Hematopoietic multipotent progenitor cell treated with erythropoietin and hydrocortisone succinate and interleukin-3 and kit ligand, for 8 days (in vitro differentiated cells): Measurements from ENCODE around the gene COLEC12.

Experiments
- DNase-seq: peaks from one replicate; pipeline ENCODE4 v3.0.0-alpha.2; 2015

Gene COLEC12

GRCh38 chr18:434410-434809 is 66.1 kb downstream of the COLEC12 start:
- DNase-seq, result no peak

- DNase-seq, result no peak
These were observed 66.5 kb downstream of the COLEC12 start for GRCh38 chr18:433960-434359.

- no peak for DNase-seq
These were observed 67.2 kb downstream of the COLEC12 start for GRCh38 chr18:433298-433697.

GRCh38 chr18:432791-433190 is 67.7 kb downstream of the COLEC12 start:
- no peak for DNase-seq

GRCh38 chr18:429030-429429 is 71.5 kb downstream of the COLEC12 start:
- no peak for DNase-seq

GRCh38 chr18:427005-427404 is 73.5 kb downstream of the COLEC12 start:
- no peak for DNase-seq

- no peak for DNase-seq
These were observed 75.3 kb downstream of the COLEC12 start for GRCh38 chr18:425106-425745.

GRCh38 chr18:424668-425067 is 75.8 kb downstream of the COLEC12 start:
- no peak for DNase-seq

GRCh38 chr18:424071-424661 is 76.3 kb downstream of the COLEC12 start:
- no peak for DNase-seq

GRCh38 chr18:422966-423365 is 77.5 kb downstream of the COLEC12 start:
- no peak for DNase-seq

GRCh38 chr18:421247-422155 is 79.0 kb downstream of the COLEC12 start:
- no peak for DNase-seq

- DNase-seq, result no peak
These were observed 79.7 kb downstream of the COLEC12 start for GRCh38 chr18:420661-421246.

GRCh38 chr18:419541-420175 is 80.8 kb downstream of the COLEC12 start:
- peak; percentile 10 for DNase-seq

- DNase-seq, result peak; percentile 14
These were observed 83.0 kb downstream of the COLEC12 start for GRCh38 chr18:417495-417894.

GRCh38 chr18:416930-417329 is 83.6 kb downstream of the COLEC12 start:
- no peak for DNase-seq

GRCh38 chr18:415617-416612 is 84.6 kb downstream of the COLEC12 start:
- DNase-seq, result no peak

- no peak for DNase-seq
These were observed 85.5 kb downstream of the COLEC12 start for GRCh38 chr18:415047-415446.

- DNase-seq, result no peak
These were observed 87.3 kb downstream of the COLEC12 start for GRCh38 chr18:413233-413632.

GRCh38 chr18:410047-410455 is 90.5 kb downstream of the COLEC12 start:
- no peak for DNase-seq

- DNase-seq, result no peak
These were observed 92.1 kb downstream of the COLEC12 start for GRCh38 chr18:408367-408766.

GRCh38 chr18:407626-408224 is 92.8 kb downstream of the COLEC12 start:
- no peak for DNase-seq
